H1 (cell line): ENCODE measurements around the gene BRD7. TPM values are rescaled to one million over a fixed set of nuclear protein-coding genes. Genes with fewer than 3 reads are reported as not detected.

ENCODE experiments used
- CTCF ChIA-PET: fragments of 300-600 bp; sonication (Branson Sonifier 250); formaldehyde crosslinking; loops from one replicate; lab custom pipeline; 2021; ENCODE audit not compliant: partially characterized antibody; lab: Charles Lee
- POLR2A ChIA-PET: fragments of 300-600 bp; sonication (Branson Sonifier 250); formaldehyde crosslinking; loops from one replicate; lab custom pipeline; 2021; ENCODE audit warnings: inconsistent platforms; ENCODE audit not compliant: partially characterized antibody; lab: Charles Lee
- DNase-seq, 2 experiments: peaks; one replicate each; pipeline versions ENCODE4 v3.0.0 to v3.0.0-alpha.2; 2010 to 2022; ENCODE audit warnings: low spot score in 2 of 2, low read depth in 1 of 2, mixed read lengths in 1 of 2
- FAIRE-seq: peaks from 2 replicates; lab custom pipeline; 2011; peaks lifted over from hg19 to GRCh38; lab: Jason Lieb, UNC
- H2AFZ ChIP-seq: 2 replicates; pipeline ENCODE4 v1.8.1; 2012; ENCODE audit warnings: low read length, inconsistent platforms
- H2AK5ac ChIP-seq: 2 replicates; pipeline ENCODE4 v1.6.1; 2013; ENCODE audit warnings: low read depth, low read length
- H2BK120ac ChIP-seq: replicated peaks from 2 replicates; pipeline ENCODE3; 2013; ENCODE audit warnings: low read depth, low read length, inconsistent platforms
- H2BK12ac ChIP-seq: 2 replicates; pipeline ENCODE4 v1.6.1; 2013; ENCODE audit warnings: low read depth, low read length
- H2BK15ac ChIP-seq: 2 replicates; pipeline ENCODE4 v1.6.1; 2013; ENCODE audit warnings: low read length
- H2BK20ac ChIP-seq: 2 replicates; pipeline ENCODE4 v1.6.1; 2013; ENCODE audit warnings: low read length
- H2BK5ac ChIP-seq: 2 replicates; pipeline ENCODE4 v1.6.1; 2013; ENCODE audit warnings: low read depth, low read length
- H3K14ac ChIP-seq: 2 replicates; pipeline ENCODE4 v1.6.1; 2013; ENCODE audit warnings: inconsistent platforms; ENCODE audit not compliant: insufficient read length
- H3K18ac ChIP-seq: 2 replicates; pipeline ENCODE4 v1.6.1; 2013; ENCODE audit warnings: low read length; ENCODE audit errors: extremely low read depth
- H3K23ac ChIP-seq: 2 replicates; pipeline ENCODE4 v1.6.1; 2013; ENCODE audit warnings: inconsistent platforms; ENCODE audit not compliant: insufficient read length
- H3K23me2 ChIP-seq: 2 replicates; pipeline ENCODE4 v1.6.1; 2013; ENCODE audit warnings: low read depth, low read length
- H3K27ac ChIP-seq: 2 replicates; pipeline ENCODE4 v1.6.1; 2011; ENCODE audit warnings: low read depth, low read length, inconsistent platforms
- H3K27me3 ChIP-seq, 4 experiments: replicated peaks in 1 of 4; 1 replicate in 1 of 4; 2 replicates in 3 of 4; pipeline versions ENCODE4 v1.6.1 to v1.8.1; 2011 to 2013; ENCODE audit warnings: low read length in 3 of 4, mild to moderate bottlenecking in 3 of 4, inconsistent platforms in 2 of 4, mixed read lengths in 2 of 4, moderate library complexity in 1 of 4; ENCODE audit not compliant: control insufficient read depth in 3 of 4, insufficient read depth in 3 of 4; ENCODE audit errors: extremely low read depth in 1 of 4
- H3K36me3 ChIP-seq, 4 experiments: 2 replicates each; pipeline versions ENCODE4 v1.6.1 to v1.8.1; 2011 to 2013; ENCODE audit warnings: mild to moderate bottlenecking in 4 of 4, low read length in 3 of 4, moderate library complexity in 2 of 4, control low read depth in 1 of 4, inconsistent platforms in 1 of 4; ENCODE audit not compliant: insufficient read depth in 4 of 4, control insufficient read depth in 2 of 4
- H3K4ac ChIP-seq: replicated peaks from 2 replicates; pipeline ENCODE3; 2013; ENCODE audit warnings: low read length, low read depth, mixed read lengths, inconsistent platforms; ENCODE audit not compliant: insufficient read length
- H3K4me1 ChIP-seq, 4 experiments: replicated peaks in 1 of 4; 1 replicate in 1 of 4; 2 replicates in 3 of 4; pipeline versions ENCODE4 v1.6.1 to v1.8.1; 2011 to 2013; ENCODE audit warnings: low read length in 3 of 4, inconsistent platforms in 2 of 4, mixed read lengths in 1 of 4; ENCODE audit not compliant: insufficient read depth in 4 of 4, control insufficient read depth in 3 of 4
- H3K4me2 ChIP-seq, 2 experiments: 2 replicates each; pipeline versions ENCODE4 v1.6.1 to v1.8.1; 2011 to 2013; ENCODE audit warnings: low read depth in 2 of 2, low read length in 2 of 2, control low read depth in 1 of 2, inconsistent platforms in 1 of 2, mild to moderate bottlenecking in 1 of 2; ENCODE audit not compliant: insufficient read depth in 1 of 2
- H3K4me3 ChIP-seq, 4 experiments: fragments of 200-600, 300-600 bp in 1 of 4; sonication (generic), shearing (Covaris generic), sonication (Bioruptor Twin) in 1 of 4; 2 replicates each; pipeline versions ENCODE4 v1.5.1 to v1.8.1; 2011 to 2016; ENCODE audit warnings: low read length in 4 of 4, low read depth in 3 of 4, control low read depth in 2 of 4, inconsistent platforms in 2 of 4, mild to moderate bottlenecking in 2 of 4, mixed read lengths in 1 of 4, moderate library complexity in 1 of 4; ENCODE audit not compliant: insufficient read depth in 2 of 4; ENCODE audit errors: extremely low read depth in 1 of 4
- H3K56ac ChIP-seq: replicated peaks from 2 replicates; pipeline ENCODE3; 2013; ENCODE audit warnings: low read depth, mild to moderate bottlenecking, mixed read lengths, low read length, inconsistent platforms; ENCODE audit not compliant: insufficient read length
- H3K79me1 ChIP-seq: 2 replicates; pipeline ENCODE4 v1.6.1; 2013; ENCODE audit warnings: low read depth, low read length, control low read depth
- H3K79me2 ChIP-seq, 2 experiments: 2 replicates each; pipeline versions ENCODE4 v1.6.1 to v1.8.1; 2012 to 2013; ENCODE audit warnings: low read length in 2 of 2, mild to moderate bottlenecking in 2 of 2, inconsistent platforms in 1 of 2; ENCODE audit not compliant: insufficient read depth in 2 of 2, control insufficient read depth in 1 of 2
- H3K9ac ChIP-seq, 4 experiments: replicated peaks in 1 of 4; 1 replicate in 1 of 4; 2 replicates in 3 of 4; pipeline versions ENCODE4 v1.6.1 to v1.8.1; 2011 to 2013; ENCODE audit warnings: low read depth in 3 of 4, low read length in 3 of 4, control low read depth in 2 of 4, mild to moderate bottlenecking in 2 of 4, moderate library complexity in 2 of 4, inconsistent platforms in 1 of 4; ENCODE audit errors: extremely low read depth in 1 of 4
- H3K9me3 ChIP-seq, 2 experiments: 2 replicates each; pipeline versions ENCODE4 v1.6.1 to v1.8.1; 2012 to 2013; ENCODE audit warnings: mild to moderate bottlenecking in 2 of 2, moderate library complexity in 2 of 2, control low read depth in 1 of 2, inconsistent platforms in 1 of 2, low read depth in 1 of 2, low read length in 1 of 2, mixed read lengths in 1 of 2; ENCODE audit not compliant: insufficient read depth in 2 of 2
- H4K20me1 ChIP-seq, 2 experiments: replicated peaks in 1 of 2; 2 replicates each; pipeline versions ENCODE3 to v1.8.1; 2011 to 2013; ENCODE audit warnings: inconsistent platforms in 2 of 2, low read length in 2 of 2, mild to moderate bottlenecking in 1 of 2; ENCODE audit not compliant: insufficient read depth in 2 of 2, control insufficient read depth in 1 of 2
- H4K5ac ChIP-seq: 2 replicates; pipeline ENCODE4 v1.6.1; 2013; ENCODE audit warnings: low read length, low read depth, mixed read lengths, inconsistent platforms; ENCODE audit not compliant: insufficient read length
- H4K8ac ChIP-seq: 2 replicates; pipeline ENCODE4 v1.8.0; 2013; ENCODE audit warnings: mild to moderate bottlenecking, moderate library complexity, low read length, inconsistent platforms; ENCODE audit not compliant: insufficient read depth; ENCODE audit errors: extremely low read depth
- H4K91ac ChIP-seq: replicated peaks from 2 replicates; pipeline ENCODE3; 2013; ENCODE audit warnings: low read length, mixed read lengths, inconsistent platforms; ENCODE audit not compliant: insufficient read length
- BRCA1 ChIP-seq: IDR thresholded peaks from 2 replicates; pipeline ENCODE4 v1.6.1; 2012; ENCODE audit warnings: low read depth, low read length, improper control_type of control experiment
- KDM1A ChIP-seq: fragments of 200-600, 300-600 bp; sonication (generic); IDR thresholded peaks from 2 replicates; pipeline ENCODE4 v1.7.1; 2016; ENCODE audit warnings: mild to moderate bottlenecking, low read length, borderline replicate concordance
- POLR2AphosphoS5 ChIP-seq: IDR thresholded peaks from 2 replicates; pipeline ENCODE4 v1.6.1; 2011; ENCODE audit warnings: low read depth, low read length
- RAD21 ChIP-seq, 2 experiments: IDR thresholded peaks in 1 of 2; conservative IDR thresholded peaks in 1 of 2; 2 replicates each; pipeline ENCODE4 v1.6.1; 2011; ENCODE audit warnings: low read depth in 2 of 2, low read length in 2 of 2, improper control_type of control experiment in 1 of 2, inconsistent platforms in 1 of 2, mild to moderate bottlenecking in 1 of 2, moderate library complexity in 1 of 2
- WGBS, 2 experiments: shearing (Covaris generic) in 1 of 2; methylation state at CpG; one replicate each; pipeline versions ENCODE4 v1.1.6 to v1.1.7; 2013 to 2015; ENCODE audit warnings: low lambda C conversion rate in 2 of 2, mixed read lengths in 2 of 2, inconsistent platforms in 1 of 2, low coverage in 1 of 2, missing lambda C conversion rate in 1 of 2; ENCODE audit not compliant: insufficient replicate concordance in 2 of 2, insufficient coverage in 1 of 2, insufficient read length in 1 of 2; ENCODE audit errors: extremely low coverage in 1 of 2, missing lambda C conversion rate in 1 of 2; 5-methylcytosine and 5-hydroxymethylcytosine counted together
- polyA plus RNA-seq, 7 experiments: library from polyadenylated mRNA; depleted of rRNA in 3 of 7; stranded (reverse) in 5 of 7; unstranded in 2 of 7; fragments of >200 nt in 5 of 7; fragments of 200-250 nt in 2 of 7; gene quantifications; 1 replicate in 5 of 7; 2 replicates in 1 of 7; 4 replicates in 1 of 7; pipeline versions ENCODE4 v1.2.1 to v1.2.3, GENCODE V29; 2011 to 2013; ENCODE audit warnings: missing spikeins in 2 of 7, mixed read lengths in 2 of 7
- total RNA-seq: library from RNA; stranded (reverse); fragmentation: NEBNext Ultra II Directional; extraction: Animal tissue kit (Norgen Biotek cat#: 25700); gene quantifications from 2 replicates; pipeline ENCODE4 v1.2.1, GENCODE V29; 2021

The BRD7 gene
- total and polyA plus RNA-seq, 2 of the 8 experiments (the other 6 are each of a cell fraction or from before 2014, with no cell fraction given): 42.5 to 120 TPM

- Histone ChIP-seq H2BK15ac (no peak overlapping the region), H4K20me1 (peaks cover 3 to 4% of the 10 kb centered on the region in 2 experiments), H2AK5ac (no peak overlapping the region), H3K23ac (no peak overlapping the region), H3K23me2 (no peaks in the 10 kb centered on the region), H4K8ac (no peak overlapping the region; the same call in 1 of the 2 replicates), H3K4me3 (no peak overlapping the region), H2BK12ac (no peak overlapping the region), H3K79me1 (no peaks in the 10 kb centered on the region; the same call in 1 of the 2 replicates), H4K5ac (no peak overlapping the region), H2BK5ac (no peak overlapping the region)
- POLR2A ChIA-PET: interaction anchor here (0.8 to 1.6 kb wide), 2 partner anchors 48 to 66 kb away, joined by 3 to 5 read pairs; no protein-coding TSS in a partner anchor
- CTCF ChIA-PET: interaction anchor here (1.0 to 1.3 kb wide), 3 partner anchors 16 to 29 kb away, joined by 3 read pairs; no protein-coding TSS in a partner anchor
- peak in 1 of 2 experiments; percentile 55 for DNase-seq
- TF ChIP-seq BRCA1: no peak
- peak in 1 of 2 experiments; percentile 22; a peak in 1 of 4 replicates for TF ChIP-seq RAD21 (IDR thresholded peaks at IDR 0.05 in 1 of 2, conservative IDR thresholded peaks at IDR 0.05 in 1 of 2; ENCODE audit: low read depth in 2 of 2, low read length in 2 of 2)
- TF ChIP-seq POLR2AphosphoS5: peak; percentile 15
- no peak for TF ChIP-seq KDM1A
- TF ChIP-seq, all 59 proteins: peak for 2
- Histone ChIP-seq H3K4ac (no peak overlapping the region), H4K91ac (no peak overlapping the region), H2AFZ (no peak overlapping the region), H3K9ac (no peak overlapping the region), H3K4me2 (no peak overlapping the region), H2BK20ac (no peak overlapping the region), H3K27me3 (no peaks in the 10 kb centered on the region), H2BK120ac (no peak overlapping the region), H3K36me3 (peaks cover 0 to 17% (median 1%) of the 10 kb centered on the region in 4 experiments; a peak in 4 of 8 replicates), H3K79me2 (no peaks in the 10 kb centered on the region), H3K56ac (no peak overlapping the region), H3K27ac (no peak overlapping the region), H3K14ac (no peak overlapping the region), H3K9me3 (no peaks in the 10 kb centered on the region; a peak in 1 of 4 replicates), H3K4me1 (no peaks in the 10 kb centered on the region; a peak in 1 of 7 replicates), H3K18ac (no peak overlapping the region)
- no peak for FAIRE-seq
- 87% methylated on average over 18 of the region's 18 CpGs; no CpG with 5 or more reads in 1 of the 2 experiments for WGBS, 2 experiments
Measured at GRCh38 chr16:50310308-50311133, 58.3 kb downstream of the BRD7 start.
